GM12864 (cell line): ENCODE data around the gene SMCR8.

Source experiments
- DNase-seq: peaks from one replicate; pipeline ENCODE4 v3.0.0-alpha.2; 2011; ENCODE audit warnings: low read depth
- H3K4me3 ChIP-seq: 2 replicates; pipeline ENCODE4 v1.5.1; 2011; ENCODE audit warnings: mild to moderate bottlenecking, low read depth, low read length, control low read depth
- CTCF ChIP-seq: IDR thresholded peaks from 2 replicates; pipeline ENCODE4 v1.5.1; 2011; ENCODE audit warnings: low read depth, mild to moderate bottlenecking, moderate library complexity, low read length, control low read depth, inconsistent platforms; ENCODE audit errors: missing control alignments

SMCR8 gene

GRCh38 chr17:18324140-18325050, 9.3 kb downstream of the SMCR8 start:
- TF ChIP-seq CTCF = no peak
- no peak for DNase-seq
- no peak overlapping the region for H3K4me3 ChIP-seq

DNA sequence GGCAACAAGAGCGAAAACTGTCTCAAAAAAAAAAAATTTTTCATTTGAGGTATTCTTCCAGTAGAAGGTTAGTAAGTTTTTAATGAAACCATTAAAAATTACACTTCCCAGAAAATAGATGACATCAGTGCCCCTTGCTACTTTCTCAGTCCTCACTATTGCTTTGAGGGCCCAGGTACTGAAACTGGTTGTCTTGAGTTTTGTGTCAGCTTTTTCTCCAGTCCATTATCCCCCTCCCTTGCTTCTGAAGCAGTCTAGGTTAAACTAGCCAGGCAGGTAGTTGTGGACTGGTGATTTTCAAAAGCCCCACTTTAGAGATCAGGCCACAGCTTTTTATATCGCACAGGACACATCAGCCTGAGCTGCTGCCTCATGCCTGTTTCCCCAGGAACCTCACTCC, 10.9 kb downstream of the SMCR8 start:
- no peak for DNase-seq
- no peak for TF ChIP-seq CTCF
- H3K4me3 ChIP-seq = no peak overlapping the region

- DNase-seq = no peak
- TF ChIP-seq CTCF = no peak
- no peak overlapping the region for H3K4me3 ChIP-seq
These were observed 11.5 kb downstream of the SMCR8 start for GRCh38 chr17:18326572-18326971.

GRCh38 chr17:18327093-18327492, 12.0 kb downstream of the SMCR8 start:
- no peak for DNase-seq
- no peak overlapping the region for H3K4me3 ChIP-seq
- no peak for TF ChIP-seq CTCF

- H3K4me3 ChIP-seq = no peak overlapping the region
- no peak for DNase-seq
- TF ChIP-seq CTCF = no peak
These were observed 12.5 kb downstream of the SMCR8 start for GRCh38 chr17:18327556-18327955.

DNA sequence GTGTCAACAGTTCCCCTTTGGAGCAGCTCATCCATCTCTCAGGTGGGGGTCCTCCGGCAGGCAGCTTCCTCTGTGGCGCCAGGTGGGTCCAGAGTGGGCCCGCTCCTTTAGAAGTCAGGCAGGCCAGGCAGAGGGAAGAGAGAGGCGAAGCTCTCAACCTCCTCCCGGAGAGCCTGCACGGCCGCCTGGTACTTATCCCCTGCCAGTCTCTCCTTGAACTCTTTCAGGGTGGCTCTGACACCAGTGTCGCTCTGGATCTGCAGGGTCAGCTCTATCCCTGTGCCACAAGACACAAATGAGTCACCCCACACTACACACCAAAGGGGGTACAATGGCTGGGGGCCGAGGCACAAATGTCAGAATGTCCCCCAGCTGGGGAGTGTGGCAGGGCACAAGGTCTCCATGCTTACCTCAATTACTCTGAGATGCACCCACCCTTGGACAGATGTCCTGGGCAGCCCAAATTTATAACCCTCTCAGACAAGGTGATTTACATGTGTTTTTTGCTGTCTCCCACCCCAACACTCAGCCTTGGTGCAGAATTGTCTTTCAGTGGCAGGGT, 13.6 kb downstream of the SMCR8 start:
- DNase-seq = no peak
- no peak for TF ChIP-seq CTCF
- no peak overlapping the region for H3K4me3 ChIP-seq

- TF ChIP-seq CTCF = no peak
- no peak for DNase-seq
- H3K4me3 ChIP-seq = no peak overlapping the region
These were observed 16.8 kb downstream of the SMCR8 start for GRCh38 chr17:18331879-18332278.
